Measurements from ENCODE around the gene LCAT.
"Not testable (repeated sequence)": the region's sequence is repeated elsewhere in the genome, so short reads cannot be mapped to it uniquely, and the experiment has no call there.

LCAT gene

GRCh38 chr16:67943619-67944504 is at the start of gene LCAT:
Gene LCAT, minus strand, starts transcription at chr16:67944120. Its CDS starts 19 bp downstream, at chr16:67944101.
- peak; percentile 47 for DNase-seq (ENCODE audit: low read depth, low spot score)

DNA sequence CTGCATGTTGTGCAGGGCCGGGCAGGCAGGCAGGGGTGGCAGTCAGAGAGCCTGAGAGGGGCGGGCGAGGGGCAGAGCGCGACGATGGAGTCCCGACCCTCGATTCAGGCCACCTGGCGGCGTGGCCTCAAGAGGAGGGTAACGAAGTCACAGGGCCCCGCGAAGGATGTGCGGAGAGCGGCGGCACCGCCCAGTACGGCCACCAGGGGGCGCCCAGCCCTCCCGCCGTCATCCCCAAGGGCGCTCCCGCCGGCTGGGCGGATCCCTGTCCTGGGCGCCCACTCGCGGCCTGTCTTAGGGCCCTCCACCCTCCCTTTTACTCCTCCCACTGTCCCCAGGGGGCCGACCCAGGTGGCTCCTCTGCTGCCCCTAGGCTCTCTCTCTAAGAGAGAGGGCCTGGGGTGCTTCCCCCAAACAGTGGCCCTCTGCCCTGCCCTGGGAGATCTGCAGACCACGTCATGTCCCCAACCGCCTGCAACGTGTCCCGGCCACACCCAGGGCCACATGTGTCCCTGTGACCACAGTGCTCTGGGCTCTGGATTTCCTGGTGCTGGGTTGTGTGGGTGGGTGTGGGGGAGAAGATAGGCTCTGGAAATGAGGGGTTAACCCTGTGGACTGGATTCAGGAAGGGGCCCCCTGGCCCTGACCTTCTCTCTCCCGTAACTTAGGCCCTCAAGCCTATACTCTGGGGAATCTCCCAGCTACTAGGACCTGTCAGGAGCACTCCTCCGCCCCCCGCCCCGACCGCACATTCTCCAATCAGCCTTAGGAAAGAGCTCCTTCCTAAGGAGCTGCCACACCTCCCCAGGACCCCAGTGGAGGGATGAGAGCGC is 49.5 kb upstream of the LCAT start:
- no peak for DNase-seq (ENCODE audit: low read depth, low spot score)

DNA sequence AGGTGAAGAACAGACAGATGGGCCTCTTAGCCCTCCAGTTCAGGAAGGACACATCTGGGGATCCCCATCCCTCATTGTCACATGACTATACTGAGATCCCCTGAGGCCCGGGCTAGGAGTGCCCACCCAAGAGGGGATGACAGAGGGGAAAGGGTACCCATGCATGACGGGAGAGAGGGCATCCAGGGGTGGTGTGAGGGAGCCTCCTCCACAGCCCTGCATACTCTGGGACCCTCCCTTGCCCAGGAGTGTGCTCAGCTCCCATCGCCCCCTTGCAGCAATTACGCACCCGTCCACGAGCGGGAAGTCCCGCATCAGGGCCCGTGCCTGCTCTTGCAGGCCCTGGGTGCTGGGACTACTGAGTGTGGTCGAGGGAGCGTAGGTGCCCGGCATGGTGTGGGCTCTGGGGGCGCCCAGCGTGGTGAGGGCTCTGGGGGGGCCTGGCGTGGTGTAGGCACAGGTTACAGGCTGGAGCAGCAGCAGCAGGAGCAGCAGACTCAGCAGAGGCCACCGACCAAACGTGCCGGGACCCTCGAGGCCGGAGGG is 48.8 kb upstream of the LCAT start:
- DNase-seq (ENCODE audit: low read depth, low spot score): no peak

DNA sequence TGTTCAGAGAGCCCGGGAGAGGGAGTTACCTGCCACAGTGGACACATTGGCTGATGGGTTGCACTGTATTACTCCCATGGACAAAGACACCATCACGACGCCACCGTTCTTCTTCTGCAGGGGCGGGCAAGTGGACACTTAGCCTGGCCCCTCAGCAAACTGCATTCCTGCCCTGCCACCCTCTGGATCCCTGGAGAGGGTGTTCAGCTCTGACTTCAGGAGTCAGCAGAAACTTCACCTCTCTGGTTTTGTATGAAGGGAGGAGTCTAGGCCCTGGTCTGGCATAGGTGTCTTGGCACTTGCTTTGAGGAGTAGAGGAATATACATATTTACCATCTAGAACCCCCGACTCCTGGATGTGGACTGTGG is 46.1 kb upstream of the LCAT start:
- no peak for DNase-seq (ENCODE audit: low read depth, low spot score)

DNA sequence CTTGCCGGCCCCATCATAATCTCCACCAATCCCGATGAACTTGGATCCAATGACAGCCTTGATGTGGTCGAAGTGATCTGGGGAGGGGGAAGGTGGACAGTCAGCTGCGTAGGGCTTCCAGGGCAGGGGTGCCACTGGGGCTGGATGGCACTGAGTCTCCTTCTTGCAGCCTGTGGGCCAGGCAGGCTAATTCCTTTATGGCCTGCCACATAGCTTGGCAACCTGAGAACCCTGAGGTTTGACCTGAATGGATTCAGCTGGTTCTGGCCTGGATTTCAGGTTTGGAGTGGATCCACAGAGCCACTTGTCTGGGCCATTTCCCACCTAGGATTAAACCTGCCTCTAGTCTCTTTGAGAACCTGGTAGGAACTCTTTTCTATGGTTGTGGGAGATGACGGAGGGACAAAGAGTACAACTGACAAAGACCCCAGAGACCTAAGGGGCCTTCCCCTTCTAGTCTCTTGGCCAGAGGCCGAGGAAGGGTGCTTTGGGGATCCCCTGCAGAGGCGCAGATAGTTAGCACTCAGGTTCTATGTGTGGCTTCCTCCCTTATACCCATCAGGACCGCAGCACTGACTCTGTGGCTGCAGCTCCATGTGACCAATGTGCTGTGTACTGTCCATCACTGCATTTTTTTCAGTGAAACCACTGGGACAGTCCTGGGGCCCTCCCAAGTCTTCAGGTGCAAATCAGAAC is 45.5 kb upstream of the LCAT start:
- DNase-seq (ENCODE audit: low read depth, low spot score): no peak

DNA sequence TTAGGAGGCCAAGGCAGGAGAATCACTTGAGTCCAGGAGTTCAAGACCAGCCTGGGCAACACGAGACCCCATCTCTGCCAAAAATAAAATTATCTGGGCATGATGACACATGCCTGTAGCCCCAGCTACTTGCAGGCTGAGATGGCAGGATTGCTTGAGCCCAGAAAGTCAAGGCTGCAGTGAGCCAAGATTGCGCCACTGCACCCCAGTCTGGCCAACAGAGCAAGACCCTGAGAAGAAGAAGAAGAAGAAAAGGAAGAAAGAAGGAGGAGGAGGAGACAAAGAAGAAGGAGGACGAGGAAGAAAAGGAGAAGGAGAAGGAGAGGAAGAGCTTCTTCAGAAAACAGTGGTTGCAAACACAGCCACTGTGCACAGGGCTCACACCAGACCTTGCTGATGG is 44.8 kb upstream of the LCAT start:
- DNase-seq (ENCODE audit: low read depth, low spot score): no peak

GRCh38 chr16:67987460-67988160 is 43.7 kb upstream of the LCAT start:
- no peak for DNase-seq (ENCODE audit: low read depth, low spot score)

- no peak for DNase-seq (ENCODE audit: low read depth, low spot score)
These were observed 43.0 kb upstream of the LCAT start for GRCh38 chr16:67986949-67987348.

GRCh38 chr16:67982011-67982696 is 38.2 kb upstream of the LCAT start:
- no peak for DNase-seq (ENCODE audit: low read depth, low spot score)

GRCh38 chr16:67979955-67980678 is 36.2 kb upstream of the LCAT start, which contains the start of gene DPEP3:
Gene DPEP3, minus strand, starts transcription at chr16:67980499. Its CDS starts 119 bp downstream, at chr16:67980380.
- no peak for DNase-seq (ENCODE audit: low read depth, low spot score)

DNA sequence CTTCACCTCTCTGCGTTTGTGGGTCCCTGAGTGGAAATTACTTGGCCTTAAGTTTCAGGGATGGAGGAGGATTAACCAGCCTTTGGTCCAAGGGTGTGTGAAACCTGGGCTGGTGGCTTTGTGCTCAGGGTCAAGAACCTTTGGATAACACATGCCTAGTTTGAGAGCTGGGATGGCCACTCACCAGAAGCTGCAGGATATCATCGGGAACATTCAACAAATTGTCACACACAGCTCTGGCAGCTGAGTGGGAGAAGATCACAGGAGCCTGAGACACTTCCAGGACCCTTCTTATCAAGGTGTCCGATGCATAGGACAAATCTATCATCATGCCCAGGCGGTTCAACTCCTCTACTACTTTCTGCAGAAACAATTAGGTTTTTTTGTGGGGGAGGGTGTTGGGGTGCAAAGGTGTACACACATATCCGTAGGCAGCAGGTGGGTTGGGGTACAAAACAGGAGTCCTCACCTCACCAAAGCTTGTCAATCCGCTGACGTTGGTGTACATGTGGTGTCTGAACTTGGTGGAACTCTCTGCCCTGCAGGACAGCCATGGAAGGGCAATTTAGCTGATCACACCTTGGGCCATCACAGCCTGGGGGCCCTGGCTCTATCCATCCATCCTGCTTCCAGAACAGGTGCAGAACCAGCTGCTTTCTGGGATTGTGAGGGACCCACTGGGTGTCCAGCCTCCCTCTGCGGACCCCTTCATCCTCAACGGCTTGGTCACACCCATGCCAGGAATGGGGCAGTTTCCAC is 33.7 kb upstream of the LCAT start:
- DNase-seq (ENCODE audit: low read depth, low spot score): no peak

DNA sequence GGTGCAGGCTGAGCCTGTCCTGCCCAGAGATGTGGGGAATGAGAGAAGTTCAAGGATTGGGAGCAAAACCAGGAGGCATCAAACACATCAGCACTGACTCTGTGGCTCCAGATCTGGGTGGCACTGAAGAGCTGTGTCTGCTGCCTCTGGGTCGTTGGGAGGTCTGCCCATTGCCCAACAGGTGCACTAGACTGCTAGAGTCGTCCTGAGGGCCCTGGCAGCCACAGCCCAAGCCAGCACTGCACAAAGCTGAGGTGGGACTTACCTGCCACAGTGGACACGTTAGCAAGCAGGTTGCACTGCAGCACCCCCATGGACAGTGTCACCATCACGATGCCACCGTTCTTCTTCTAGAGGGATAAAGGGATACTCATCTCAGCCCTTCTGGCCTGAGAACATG is 33.1 kb upstream of the LCAT start:
- DNase-seq (ENCODE audit: low read depth, low spot score): no peak

GRCh38 chr16:67976205-67976604 is 32.3 kb upstream of the LCAT start:
- no peak for DNase-seq (ENCODE audit: low read depth, low spot score)

DNA sequence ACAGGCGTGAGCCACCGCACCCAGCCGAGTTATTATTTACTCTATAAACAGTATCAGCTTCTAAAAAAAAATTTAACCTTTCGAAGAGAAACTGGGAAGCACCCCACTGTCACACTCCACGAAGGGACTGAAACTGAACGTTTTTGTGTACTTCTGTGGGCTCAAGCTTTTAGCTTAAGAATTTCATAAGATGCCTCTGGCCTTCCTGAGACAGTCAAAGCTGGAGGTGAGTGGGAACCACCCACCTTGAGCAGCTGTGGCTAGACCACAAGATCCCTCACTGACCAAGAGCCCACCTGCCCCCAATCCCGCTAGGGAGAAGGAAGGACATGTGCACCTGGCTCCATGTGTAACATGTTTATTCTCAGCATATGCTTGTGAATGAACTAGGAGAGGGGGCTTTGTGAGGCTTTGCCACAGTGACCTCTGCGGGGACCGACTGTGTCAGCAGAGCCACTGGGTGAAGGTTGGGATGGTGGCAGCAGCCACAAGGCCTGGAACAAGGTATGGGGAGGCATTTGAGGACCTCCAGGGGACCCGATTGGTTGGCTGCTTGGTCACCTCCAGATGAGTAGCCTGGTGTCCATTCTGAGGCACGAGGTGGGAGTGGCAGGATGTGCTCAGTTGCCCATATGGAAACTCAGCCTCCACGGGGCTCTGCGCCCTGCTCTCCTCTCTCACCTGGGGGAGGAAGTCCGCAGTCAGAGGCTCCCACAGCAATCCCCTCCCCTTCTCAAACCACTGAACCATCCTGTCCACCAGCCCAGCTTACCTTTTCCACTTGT is 31.6 kb upstream of the LCAT start:
- DNase-seq (ENCODE audit: low read depth, low spot score): no peak

DNA sequence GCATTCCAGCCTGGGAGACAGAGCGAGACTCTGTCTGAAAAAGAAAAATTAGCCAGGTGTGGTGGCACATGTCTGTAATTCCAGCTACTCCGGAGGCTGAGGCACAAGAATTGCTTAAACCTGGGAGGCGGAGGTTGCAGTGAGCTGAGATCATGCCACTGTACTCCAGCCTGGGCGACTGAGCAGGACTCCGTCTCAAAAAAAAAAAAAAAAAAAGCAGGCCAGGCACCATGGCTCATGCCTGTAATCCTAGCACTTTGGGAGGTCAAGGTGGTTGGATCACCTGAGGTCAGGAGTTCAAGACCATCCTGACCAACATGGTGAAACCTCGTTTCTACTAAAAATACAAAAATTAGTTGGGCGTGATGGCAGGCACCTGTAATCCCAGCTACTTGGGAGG is 28.4 kb upstream of the LCAT start:
- not testable (repeated sequence) for DNase-seq (ENCODE audit: low read depth, low spot score)

DNA sequence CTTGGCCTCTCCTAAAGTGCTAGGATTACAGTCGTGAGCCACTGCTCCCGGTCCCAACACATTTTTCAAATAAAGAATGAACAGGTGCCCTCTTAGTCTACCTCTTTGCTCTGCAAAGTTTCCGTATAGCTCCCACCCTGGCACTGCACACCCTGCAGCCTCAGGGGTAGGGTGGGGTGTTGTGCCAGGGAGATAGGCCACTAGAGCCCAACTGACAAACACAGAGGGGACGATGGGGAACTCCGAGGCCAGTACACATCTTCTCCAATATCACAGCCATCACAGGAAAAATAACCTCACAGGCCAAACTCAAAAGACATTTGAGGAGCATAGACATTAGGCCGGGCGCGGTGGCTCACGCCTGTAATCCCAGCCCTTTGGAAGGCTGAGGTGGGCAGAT is 27.2 kb upstream of the LCAT start:
- DNase-seq (ENCODE audit: low read depth, low spot score): no peak

DNA sequence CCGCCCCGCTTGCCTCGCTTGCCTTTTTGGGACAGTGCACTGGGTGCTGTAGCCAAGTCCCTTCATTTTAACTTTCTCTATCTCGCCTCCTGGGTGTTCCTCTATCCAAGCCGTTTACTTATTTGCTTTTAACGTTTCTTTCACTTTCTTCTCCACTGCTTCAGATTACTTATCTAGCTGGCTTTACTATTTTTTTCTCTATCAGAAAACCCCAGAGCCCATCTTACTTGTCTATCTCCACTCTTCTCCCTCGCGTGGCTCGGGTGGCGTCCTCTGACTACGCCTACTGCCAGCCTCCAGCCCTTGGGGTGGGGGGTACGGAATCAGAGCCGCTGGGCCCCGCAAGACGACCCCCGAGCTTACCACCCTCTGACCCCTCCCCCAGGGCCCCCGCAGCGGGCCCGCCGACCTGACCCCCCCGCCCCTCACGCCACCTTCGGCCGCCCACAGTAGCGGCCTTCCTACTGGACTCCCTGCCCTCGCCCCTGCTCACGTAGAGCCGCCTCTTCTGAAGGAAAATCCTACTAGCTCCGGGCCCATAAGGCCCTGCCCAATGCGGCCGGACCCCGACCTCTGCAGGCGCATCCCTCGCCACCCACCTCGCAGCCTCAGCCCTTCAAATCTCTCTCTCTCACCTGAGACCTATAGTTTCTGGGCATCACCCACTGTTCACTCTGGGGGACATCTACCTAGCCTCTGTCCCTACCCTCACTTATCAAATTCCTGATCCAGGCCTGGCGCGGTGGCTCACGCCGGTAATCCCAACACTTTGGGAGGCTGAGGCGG is 25.5 kb upstream of the LCAT start:
- no peak for DNase-seq (ENCODE audit: low read depth, low spot score)
